Mesendoderm (in vitro differentiated cells): ENCODE results near the gene RPS6KL1.

Experiments used
- DNase-seq: peaks from one replicate; pipeline ENCODE4 v3.0.0; 2013
- H2AK5ac ChIP-seq: 2 replicates; pipeline ENCODE4 v1.6.1; 2013; ENCODE audit warnings: low read length, inconsistent platforms
- H2BK120ac ChIP-seq: 2 replicates; pipeline ENCODE4 v1.6.1; 2013; ENCODE audit warnings: low read depth, mild to moderate bottlenecking, low read length, moderate library complexity, mixed read lengths
- H2BK15ac ChIP-seq: replicated peaks from 2 replicates; pipeline ENCODE4 v1.6.1; 2013; ENCODE audit warnings: low read depth, mild to moderate bottlenecking, moderate library complexity
- H2BK5ac ChIP-seq: 2 replicates; pipeline ENCODE4 v1.6.1; 2013; ENCODE audit warnings: low read length, inconsistent platforms
- H3K18ac ChIP-seq: 2 replicates; pipeline ENCODE4 v1.6.1; 2013; ENCODE audit warnings: mild to moderate bottlenecking, low read length, mixed read lengths
- H3K23ac ChIP-seq: one replicate; pipeline ENCODE4 v1.6.1; 2013; ENCODE audit warnings: low read length
- H3K27ac ChIP-seq: 2 replicates; pipeline ENCODE4 v1.5.1; 2013; ENCODE audit warnings: low read depth, mild to moderate bottlenecking, inconsistent platforms, low read length, moderate library complexity
- H3K27me3 ChIP-seq: 2 replicates; pipeline ENCODE4 v1.6.1; 2013; ENCODE audit warnings: low read length, control low read depth, mild to moderate bottlenecking, inconsistent platforms; ENCODE audit not compliant: insufficient read depth, poor library complexity
- H3K36me3 ChIP-seq: 2 replicates; pipeline ENCODE4 v1.6.1; 2013; ENCODE audit warnings: low read length, inconsistent platforms; ENCODE audit not compliant: control insufficient read depth, insufficient read depth
- H3K4ac ChIP-seq: one replicate; pipeline ENCODE4 v1.6.1; 2013; ENCODE audit warnings: low read depth, mild to moderate bottlenecking, low read length, moderate library complexity
- H3K4me1 ChIP-seq: 2 replicates; pipeline ENCODE4 v1.6.1; 2013; ENCODE audit warnings: low read depth, low read length, inconsistent platforms; ENCODE audit not compliant: control insufficient read depth
- H3K4me2 ChIP-seq: 2 replicates; pipeline ENCODE4 v1.6.1; 2013; ENCODE audit warnings: low read length
- H3K4me3 ChIP-seq: 2 replicates; pipeline ENCODE4 v1.5.1; 2013; ENCODE audit warnings: mild to moderate bottlenecking, low read length
- H3K56ac ChIP-seq: one replicate; pipeline ENCODE4 v1.6.1; 2013; ENCODE audit warnings: low read length
- H3K79me1 ChIP-seq: 2 replicates; pipeline ENCODE4 v1.6.1; 2013; ENCODE audit warnings: low read length, inconsistent platforms
- H3K79me2 ChIP-seq: 2 replicates; pipeline ENCODE4 v1.6.1; 2013; ENCODE audit warnings: mild to moderate bottlenecking, low read length; ENCODE audit not compliant: control insufficient read depth, insufficient read depth
- H3K9ac ChIP-seq: 2 replicates; pipeline ENCODE4 v1.6.1; 2013; ENCODE audit warnings: low read length, inconsistent platforms
- H4K5ac ChIP-seq: one replicate; pipeline ENCODE4 v1.6.1; 2013; ENCODE audit warnings: low read length
- H4K8ac ChIP-seq: one replicate; pipeline ENCODE4 v1.6.1; 2013; ENCODE audit warnings: low read depth, mild to moderate bottlenecking, control low read depth, low read length, moderate library complexity
- WGBS: extraction: QIAGEN DNeasy Blood & Tissue Kit; methylation state at CpG from one replicate; pipeline ENCODE4 v1.1.7; 2013; ENCODE audit warnings: low lambda C conversion rate, missing lambda C conversion rate; ENCODE audit not compliant: insufficient coverage; ENCODE audit errors: extremely low coverage; 5-methylcytosine and 5-hydroxymethylcytosine counted together

RPS6KL1 gene

GRCh38 chr14:74911221-74911620 is 11.8 kb downstream of the RPS6KL1 start:
- Histone ChIP-seq H3K9ac (no peak overlapping the region), H4K8ac (no peak overlapping the region), H3K27me3 (no peaks in the 10 kb centered on the region), H3K4ac (no peak overlapping the region), H3K4me2 (no peak overlapping the region), H3K23ac (no peak overlapping the region), H3K4me1 (no peaks in the 10 kb centered on the region), H3K79me2 (no peaks in the 10 kb centered on the region), H3K27ac (no peak overlapping the region), H3K4me3 (no peak overlapping the region), H3K79me1 (no peaks in the 10 kb centered on the region), H2BK15ac (no peak overlapping the region), H3K18ac (no peak overlapping the region), H2BK5ac (no peak overlapping the region), H2AK5ac (no peak overlapping the region), H4K5ac (no peak overlapping the region), H3K56ac (no peak overlapping the region), H2BK120ac (no peak overlapping the region), H3K36me3 (peaks cover 2% of the 10 kb centered on the region)
- DNase-seq = no peak
- WGBS = no CpG with 5 or more reads among the region's 6 CpGs

GRCh38 chr14:74910556-74910955 is 12.5 kb downstream of the RPS6KL1 start:
- H4K8ac ChIP-seq = no peak overlapping the region
- H3K4me2 ChIP-seq = no peak overlapping the region
- no peak overlapping the region for H4K5ac ChIP-seq
- WGBS = no CpG with 5 or more reads among the region's 10 CpGs
- H3K79me2 ChIP-seq = no peaks in the 10 kb centered on the region
- no peak overlapping the region for H3K27ac ChIP-seq
- no peak overlapping the region for H3K56ac ChIP-seq
- H3K4me3 ChIP-seq = no peak overlapping the region
- H3K23ac ChIP-seq = no peak overlapping the region
- no peaks in the 10 kb centered on the region for H3K4me1 ChIP-seq
- H2BK15ac ChIP-seq = no peak overlapping the region
- H3K4ac ChIP-seq = no peak overlapping the region
- no peaks in the 10 kb centered on the region for H3K27me3 ChIP-seq
- H3K79me1 ChIP-seq = no peaks in the 10 kb centered on the region
- H3K9ac ChIP-seq = no peak overlapping the region
- H3K36me3 ChIP-seq = peaks cover 2% of the 10 kb centered on the region
- no peak overlapping the region for H2BK120ac ChIP-seq
- DNase-seq = no peak
- no peak overlapping the region for H3K18ac ChIP-seq
- H2BK5ac ChIP-seq = no peak overlapping the region
- H2AK5ac ChIP-seq = no peak overlapping the region

- Histone ChIP-seq H2BK15ac (no peak overlapping the region), H3K56ac (no peak overlapping the region), H3K4ac (no peak overlapping the region), H3K18ac (no peak overlapping the region), H3K4me2 (no peak overlapping the region), H3K27ac (no peak overlapping the region), H4K5ac (no peak overlapping the region), H3K4me1 (no peaks in the 10 kb centered on the region), H4K8ac (no peak overlapping the region), H3K36me3 (peaks cover 2% of the 10 kb centered on the region), H3K23ac (no peak overlapping the region), H3K4me3 (no peak overlapping the region), H2BK120ac (no peak overlapping the region), H2AK5ac (no peak overlapping the region), H2BK5ac (no peak overlapping the region), H3K79me1 (no peaks in the 10 kb centered on the region), H3K79me2 (no peaks in the 10 kb centered on the region), H3K27me3 (no peaks in the 10 kb centered on the region), H3K9ac (no peak overlapping the region)
- DNase-seq = no peak
- no CpG with 5 or more reads among the region's 10 CpGs for WGBS
Observed at GRCh38 chr14:74909911-74910310, 13.1 kb downstream of the RPS6KL1 start.

GRCh38 chr14:74909501-74909900 is 13.6 kb downstream of the RPS6KL1 start:
- Histone ChIP-seq H3K79me2 (no peaks in the 10 kb centered on the region), H3K27me3 (no peaks in the 10 kb centered on the region), H2BK5ac (no peak overlapping the region), H4K8ac (no peak overlapping the region), H3K27ac (no peak overlapping the region), H3K36me3 (peaks cover 3% of the 10 kb centered on the region), H2AK5ac (no peak overlapping the region), H3K4me1 (no peaks in the 10 kb centered on the region), H2BK15ac (no peak overlapping the region), H3K4ac (no peak overlapping the region), H3K79me1 (no peaks in the 10 kb centered on the region), H3K9ac (no peak overlapping the region), H3K56ac (no peak overlapping the region), H3K4me2 (no peak overlapping the region), H3K4me3 (no peak overlapping the region), H3K18ac (no peak overlapping the region), H3K23ac (no peak overlapping the region), H2BK120ac (no peak overlapping the region), H4K5ac (no peak overlapping the region)
- no peak for DNase-seq
- no CpG with 5 or more reads among the region's 14 CpGs for WGBS

GRCh38 chr14:74908861-74909341 is 14.2 kb downstream of the RPS6KL1 start:
- no peak overlapping the region for H3K18ac ChIP-seq
- WGBS = no CpG with 5 or more reads among the region's 9 CpGs
- no peak overlapping the region for H3K23ac ChIP-seq
- H3K4me2 ChIP-seq = no peak overlapping the region
- H3K79me1 ChIP-seq = no peaks in the 10 kb centered on the region
- H2BK120ac ChIP-seq = no peak overlapping the region
- no peak overlapping the region for H2AK5ac ChIP-seq
- H4K8ac ChIP-seq = no peak overlapping the region
- DNase-seq = no peak
- H2BK15ac ChIP-seq = no peak overlapping the region
- no peak overlapping the region for H3K9ac ChIP-seq
- H3K79me2 ChIP-seq = no peaks in the 10 kb centered on the region
- H3K56ac ChIP-seq = no peak overlapping the region
- no peak overlapping the region for H3K27ac ChIP-seq
- no peak overlapping the region for H3K4ac ChIP-seq
- H3K4me3 ChIP-seq = no peak overlapping the region
- no peaks in the 10 kb centered on the region for H3K4me1 ChIP-seq
- no peaks in the 10 kb centered on the region for H3K27me3 ChIP-seq
- H3K36me3 ChIP-seq = peaks cover 3% of the 10 kb centered on the region
- no peak overlapping the region for H2BK5ac ChIP-seq
- H4K5ac ChIP-seq = no peak overlapping the region

GRCh38 chr14:74907744-74908143 is 15.3 kb downstream of the RPS6KL1 start:
- Histone ChIP-seq H3K9ac (no peak overlapping the region), H3K79me1 (no peaks in the 10 kb centered on the region), H3K36me3 (peaks cover 8% of the 10 kb centered on the region), H2BK120ac (no peak overlapping the region), H4K5ac (no peak overlapping the region), H3K23ac (no peak overlapping the region), H3K4me1 (no peaks in the 10 kb centered on the region), H3K56ac (no peak overlapping the region), H3K4me3 (no peak overlapping the region), H4K8ac (no peak overlapping the region), H3K27ac (no peak overlapping the region), H2BK15ac (no peak overlapping the region), H3K4me2 (no peak overlapping the region), H3K27me3 (no peaks in the 10 kb centered on the region), H3K18ac (no peak overlapping the region), H2AK5ac (no peak overlapping the region), H3K4ac (no peak overlapping the region), H3K79me2 (no peaks in the 10 kb centered on the region), H2BK5ac (no peak overlapping the region)
- no CpG with 5 or more reads among the region's 6 CpGs for WGBS
- no peak for DNase-seq
